Kidney (tissue), 14 donors: ENCODE results near the gene TMEM131L. TPM values are rescaled to one million over a fixed set of nuclear protein-coding genes. Genes with fewer than 3 reads are reported as not detected.

Experiments
- DNase-seq, 5 donors: peaks; one replicate each; pipeline ENCODE4 v3.0.0-alpha.2; 2013 to 2020
- FAIRE-seq: peaks from 2 replicates; lab custom pipeline; 2012; peaks lifted over from hg19 to GRCh38; lab: Jason Lieb, UNC
- H3K27ac ChIP-seq, 2 donors: one replicate each; pipeline ENCODE4 v1.7.0; 2013; ENCODE audit warnings: low read depth in 2 of 2, low read length in 2 of 2, inconsistent platforms in 1 of 2
- H3K27me3 ChIP-seq: one replicate; pipeline ENCODE4 v1.7.1; 2013; ENCODE audit warnings: low read length, inconsistent platforms; ENCODE audit not compliant: control insufficient read depth, insufficient read depth
- H3K36me3 ChIP-seq, 3 donors: one replicate each; pipeline versions ENCODE4 v1.7.0 to v1.7.1; 2013; ENCODE audit warnings: low read length in 3 of 3, control low read depth in 1 of 3, inconsistent platforms in 1 of 3; ENCODE audit not compliant: insufficient read depth in 3 of 3, control insufficient read depth in 2 of 3
- H3K4me1 ChIP-seq, 3 donors: one replicate each; pipeline versions ENCODE4 v1.7.0 to v1.7.1; 2013; ENCODE audit warnings: low read length in 3 of 3, inconsistent platforms in 1 of 3, low read depth in 1 of 3; ENCODE audit not compliant: control insufficient read depth in 2 of 3, insufficient read depth in 2 of 3
- H3K4me3 ChIP-seq, 3 donors: one replicate each; pipeline versions ENCODE4 v1.7.0 to v1.8.1; 2013; ENCODE audit warnings: low read length in 3 of 3, control low read depth in 1 of 3, inconsistent platforms in 1 of 3
- H3K9ac ChIP-seq, 3 donors: one replicate each; pipeline versions ENCODE4 v1.7.0 to v1.7.1; 2013; ENCODE audit warnings: low read length in 3 of 3, control low read depth in 1 of 3, inconsistent platforms in 1 of 3
- H3K9me3 ChIP-seq, 3 donors: one replicate each; pipeline versions ENCODE4 v1.7.0 to v1.7.1; 2013; ENCODE audit warnings: low read length in 3 of 3, control low read depth in 1 of 3, inconsistent platforms in 1 of 3; ENCODE audit not compliant: control insufficient read depth in 2 of 3, insufficient read depth in 1 of 3
- CTCF ChIP-seq: IDR thresholded peaks from 3 replicates; pipeline ENCODE4 v1.5.1; 2012; ENCODE audit warnings: mild to moderate bottlenecking, moderate library complexity, borderline replicate concordance; ENCODE audit not compliant: insufficient read depth; ENCODE audit errors: extremely low read depth
- intact Hi-C: fragments of 100-400 bp; cut with DNase I; formaldehyde crosslinking; loops from one replicate; pipeline ENCODE4 v1.11.1; 2022
- polyA plus RNA-seq: library from polyadenylated mRNA; stranded (reverse); fragments of 350-450 nt; fragmentation: Illumina TruSeq; extraction: RNeasy Lipid Tissue Mini Kit (QIAGEN cat#74804); gene quantifications from one replicate; pipeline ENCODE4 v1.2.3, GENCODE V29; 2014; ENCODE audit warnings: low read depth, low replicate concordance; ENCODE audit not compliant: insufficient read depth
- total RNA-seq: library from RNA; stranded (reverse); fragmentation: NEBNext Ultra II Directional; extraction: Animal tissue kit (Norgen Biotek cat#: 25700); gene quantifications from one replicate; pipeline ENCODE4 v1.2.1, GENCODE V29; 2021
- donor health status: control.
- donor health status: control.
- donor health status: control.
- donor health status: control.
- donor health status: control.
- donor health status: DM: yes; HTN: yes; CAD: no.
- donor health status: Normal renal cell carcinoma (clear cell type).

Gene TMEM131L
- total and polyA plus RNA-seq, 2 donors from 2014 or later = 3.0 to 17.0 TPM

- Histone ChIP-seq H3K27ac (no peak overlapping the region), H3K9me3 (no peaks in the 10 kb centered on the region), H3K4me1 (peaks cover 0 to 5% (median 4%) of the 10 kb centered on the region in 3 donors), H3K4me3 (no peak overlapping the region), H3K36me3 (no peaks in the 10 kb centered on the region), H3K9ac (no peak overlapping the region), H3K27me3 (no peaks in the 10 kb centered on the region)
- intact Hi-C loops = no loop called here
- no peak for TF ChIP-seq CTCF
- FAIRE-seq (no peak), DNase-seq (no peak)
Observed at GRCh38 chr4:153494562-153494961, 28.4 kb downstream of the TMEM131L start.

GRCh38 chr4:153495480-153496193 is 29.5 kb downstream of the TMEM131L start:
- Histone ChIP-seq H3K9me3 (no peaks in the 10 kb centered on the region), H3K4me3 (no peak overlapping the region), H3K27me3 (no peaks in the 10 kb centered on the region), H3K27ac (no peak overlapping the region), H3K36me3 (no peaks in the 10 kb centered on the region), H3K9ac (no peak overlapping the region), H3K4me1 (peaks cover 0 to 5% (median 4%) of the 10 kb centered on the region in 3 donors)
- no peak for DNase-seq
- no peak for TF ChIP-seq CTCF
- intact Hi-C loops = no loop called here
- FAIRE-seq = no peak

GRCh38 chr4:153497091-153497531 is 31.0 kb downstream of the TMEM131L start:
- Histone ChIP-seq H3K9me3 (no peaks in the 10 kb centered on the region), H3K27me3 (no peaks in the 10 kb centered on the region), H3K4me3 (no peak overlapping the region), H3K36me3 (no peaks in the 10 kb centered on the region), H3K27ac (no peak overlapping the region), H3K9ac (no peak overlapping the region), H3K4me1 (peaks cover 0 to 5% (median 4%) of the 10 kb centered on the region in 3 donors)
- DNase-seq (no peak), FAIRE-seq (no peak)
- intact Hi-C loops = no loop called here
- TF ChIP-seq CTCF = no peak
